Glomerular endothelial cell (primary cell): ENCODE measurements around the gene SPINK1. TPM values are rescaled to one million over a fixed set of nuclear protein-coding genes. Genes with fewer than 3 reads are reported as not detected.

Source experiments
- total RNA-seq: library from RNA; depleted of rRNA; stranded (reverse); fragments of >200 nt; gene quantifications from 2 replicates; pipeline ENCODE4 v1.2.3, GENCODE V29; 2015

SPINK1 gene
- total RNA-seq, 1 donor from 2014 or later: not detected

Other genes starting within 250 kb of the SPINK1 start
- 0.29 and 0.44 TPM in 2 replicates for gene JAKMIP2, start 48.9 kb downstream of the SPINK1 start, total RNA-seq
- not detected in 2 replicates for gene SCGB3A2, start 47.0 kb upstream of the SPINK1 start, total RNA-seq
- not detected in 2 replicates for gene C5orf46, start 74.9 kb upstream of the SPINK1 start, total RNA-seq
- gene SPINK5, start 232.3 kb upstream of the SPINK1 start, total RNA-seq: 0.12 and 3.2 TPM in 2 replicates